C4-2B (cell line): ENCODE results near the gene NLRX1.

Experiments
- CTCF ChIP-seq: fragments of 450-650 bp; conservative IDR thresholded peaks from 2 replicates; pipeline ENCODE4 v1.5.1; 2017; ENCODE audit warnings: mild to moderate bottlenecking
- ZFX ChIP-seq: fragments of 450-650 bp; IDR thresholded peaks from 2 replicates; pipeline ENCODE4 v1.6.1; 2017

GRCh38 chr11:119206511-119207414 is 38.2 kb downstream of the NLRX1 start:
- TF ChIP-seq CTCF, result no peak
- no peak for TF ChIP-seq ZFX
